ENCODE measurements around the gene SMC3.
"Not testable (repeated sequence)": the region's sequence is repeated elsewhere in the genome, so short reads cannot be mapped to it uniquely, and the experiment has no call there.

The SMC3 gene

GRCh38 chr10:110629680-110630191, 62.2 kb downstream of the SMC3 start:
- no peak for DNase-seq

DNA sequence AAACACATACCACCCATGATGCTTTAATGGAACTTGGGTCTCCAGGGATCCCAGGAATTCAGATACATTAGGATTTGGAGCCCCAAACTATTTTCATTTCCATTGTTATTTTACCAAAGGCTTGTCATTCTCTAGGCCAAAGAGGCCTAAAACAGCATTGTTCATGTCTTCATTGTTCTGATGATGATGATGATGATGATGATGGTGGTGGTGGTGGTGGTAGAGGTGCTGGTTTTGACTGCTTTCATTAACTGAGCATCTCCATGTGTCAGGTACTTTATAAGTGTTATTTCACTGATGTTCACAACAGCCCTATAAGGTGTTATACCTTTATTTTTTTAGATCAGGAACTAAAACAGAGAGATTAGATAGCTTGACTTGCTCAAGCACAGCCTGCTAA, 64.4 kb downstream of the SMC3 start:
- no peak for DNase-seq

- no peak for DNase-seq
Measured at GRCh38 chr10:110632591-110633215, 65.2 kb downstream of the SMC3 start.

GRCh38 chr10:110634527-110635209, 67.2 kb downstream of the SMC3 start:
- peak; percentile 26 for DNase-seq

DNA sequence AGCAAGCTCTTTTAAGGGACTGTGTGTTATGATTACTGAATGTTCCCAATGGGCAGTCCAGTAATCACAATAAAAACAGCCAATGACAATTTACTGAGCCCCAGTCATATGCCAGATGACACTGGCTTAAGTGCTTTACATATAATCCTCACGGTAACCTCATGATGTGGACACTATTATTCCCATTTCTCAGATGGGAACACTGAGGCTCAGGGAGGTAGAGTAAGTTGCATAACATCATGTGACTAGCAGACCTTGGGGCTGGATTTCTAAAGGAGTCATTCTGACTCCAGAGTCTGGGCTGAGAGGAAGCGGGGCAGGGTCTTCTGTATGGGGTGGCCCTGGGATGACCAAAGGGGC, 69.1 kb downstream of the SMC3 start:
- DNase-seq = no peak

GRCh38 chr10:110636932-110637557, 69.5 kb downstream of the SMC3 start:
- DNase-seq = no peak

GRCh38 chr10:110637558-110638053, 70.1 kb downstream of the SMC3 start:
- DNase-seq = no peak

GRCh38 chr10:110638319-110638718, 70.8 kb downstream of the SMC3 start:
- DNase-seq = no peak

DNA sequence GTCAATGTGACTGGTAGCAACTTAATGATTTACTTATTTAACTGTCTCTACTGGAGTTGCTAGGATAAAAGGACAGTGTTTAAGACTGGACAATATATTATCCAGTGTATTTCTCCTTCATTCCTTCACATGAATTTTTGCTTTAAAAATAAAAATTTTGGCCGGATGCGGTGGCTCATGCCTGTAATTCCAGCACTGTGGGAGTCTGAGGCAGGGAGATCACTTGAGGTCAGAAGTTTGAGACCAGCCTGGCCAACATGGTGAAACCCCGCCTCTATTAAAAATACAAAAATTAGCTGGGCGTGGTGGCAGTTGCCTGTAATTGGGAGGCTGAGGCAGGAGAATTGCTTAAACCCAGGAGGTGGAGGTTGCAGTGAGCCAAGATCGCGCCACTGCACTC, 71.6 kb downstream of the SMC3 start:
- DNase-seq = not testable (repeated sequence)

- DNase-seq = not testable (repeated sequence)
Measured at GRCh38 chr10:110639858-110640257, 72.4 kb downstream of the SMC3 start.

GRCh38 chr10:110641256-110641655, 73.8 kb downstream of the SMC3 start:
- no peak for DNase-seq

DNA sequence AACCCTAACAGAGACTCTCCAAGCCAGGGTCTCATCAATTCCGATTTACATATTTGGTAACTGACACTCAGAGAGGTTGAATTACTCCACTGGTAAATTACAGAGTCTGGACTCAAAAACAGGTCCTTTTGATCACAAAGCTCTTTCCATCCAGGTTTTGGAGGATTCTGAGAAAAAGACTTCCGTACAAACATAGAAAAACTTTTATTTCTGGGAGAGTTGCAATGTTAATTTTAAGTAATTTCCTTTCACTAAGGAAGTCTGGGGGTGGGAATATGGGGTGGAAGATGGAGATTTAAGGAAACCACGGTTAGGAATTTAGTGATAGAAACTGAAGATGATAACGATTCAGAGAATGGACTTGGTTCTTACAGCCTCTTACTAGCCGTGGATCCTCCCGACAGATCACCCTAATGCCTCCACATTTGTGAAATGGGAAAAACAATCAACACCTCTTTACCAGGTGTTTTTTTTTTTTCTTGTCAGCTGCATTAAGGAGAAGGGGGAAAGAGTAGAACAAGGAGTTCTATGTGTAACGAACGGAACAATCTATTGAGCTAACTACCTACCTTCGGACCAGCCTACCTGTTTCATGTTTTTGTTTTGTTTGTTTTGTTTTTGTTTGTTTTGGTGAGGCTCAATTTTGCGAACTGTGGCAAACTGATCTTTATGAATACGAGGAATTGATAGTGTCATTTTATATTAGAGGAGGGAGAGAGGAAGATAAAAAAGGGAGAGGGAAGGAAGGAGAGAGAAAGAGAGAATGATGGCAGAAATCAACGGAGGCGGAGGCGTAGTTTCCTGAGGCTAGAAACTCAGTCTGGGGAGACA, 74.9 kb downstream of the SMC3 start:
- no peak for DNase-seq

DNA sequence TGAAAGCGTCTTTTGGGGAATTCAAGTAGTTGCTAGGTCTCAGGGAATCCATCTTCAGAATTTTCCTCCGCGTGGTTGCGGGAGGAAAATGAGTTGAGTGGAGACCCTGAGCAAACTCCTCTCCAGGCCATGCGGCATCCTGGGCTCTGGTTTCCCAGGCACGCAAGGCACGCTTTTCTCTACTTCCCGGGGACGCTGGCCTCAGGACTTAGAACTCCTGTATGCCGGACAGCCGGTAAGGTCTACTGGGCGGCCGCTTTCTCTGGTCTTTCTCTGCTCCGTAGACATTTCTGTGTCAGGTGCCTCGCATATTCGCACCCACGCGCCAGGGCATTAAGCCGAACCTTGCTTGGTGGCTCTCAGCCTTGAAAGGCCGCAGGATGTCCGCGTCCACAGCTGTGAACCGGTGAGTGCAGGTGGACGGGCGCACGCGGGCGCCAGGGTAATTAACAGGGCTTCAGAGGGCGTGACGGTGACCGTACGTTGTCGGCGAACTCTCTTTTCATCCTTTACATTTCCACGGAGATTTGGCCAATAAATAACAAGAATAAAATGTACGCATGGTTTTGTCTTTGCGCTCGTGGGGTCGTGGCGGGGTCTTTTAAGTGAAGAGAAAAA, 75.6 kb downstream of the SMC3 start:
- DNase-seq = no peak

DNA sequence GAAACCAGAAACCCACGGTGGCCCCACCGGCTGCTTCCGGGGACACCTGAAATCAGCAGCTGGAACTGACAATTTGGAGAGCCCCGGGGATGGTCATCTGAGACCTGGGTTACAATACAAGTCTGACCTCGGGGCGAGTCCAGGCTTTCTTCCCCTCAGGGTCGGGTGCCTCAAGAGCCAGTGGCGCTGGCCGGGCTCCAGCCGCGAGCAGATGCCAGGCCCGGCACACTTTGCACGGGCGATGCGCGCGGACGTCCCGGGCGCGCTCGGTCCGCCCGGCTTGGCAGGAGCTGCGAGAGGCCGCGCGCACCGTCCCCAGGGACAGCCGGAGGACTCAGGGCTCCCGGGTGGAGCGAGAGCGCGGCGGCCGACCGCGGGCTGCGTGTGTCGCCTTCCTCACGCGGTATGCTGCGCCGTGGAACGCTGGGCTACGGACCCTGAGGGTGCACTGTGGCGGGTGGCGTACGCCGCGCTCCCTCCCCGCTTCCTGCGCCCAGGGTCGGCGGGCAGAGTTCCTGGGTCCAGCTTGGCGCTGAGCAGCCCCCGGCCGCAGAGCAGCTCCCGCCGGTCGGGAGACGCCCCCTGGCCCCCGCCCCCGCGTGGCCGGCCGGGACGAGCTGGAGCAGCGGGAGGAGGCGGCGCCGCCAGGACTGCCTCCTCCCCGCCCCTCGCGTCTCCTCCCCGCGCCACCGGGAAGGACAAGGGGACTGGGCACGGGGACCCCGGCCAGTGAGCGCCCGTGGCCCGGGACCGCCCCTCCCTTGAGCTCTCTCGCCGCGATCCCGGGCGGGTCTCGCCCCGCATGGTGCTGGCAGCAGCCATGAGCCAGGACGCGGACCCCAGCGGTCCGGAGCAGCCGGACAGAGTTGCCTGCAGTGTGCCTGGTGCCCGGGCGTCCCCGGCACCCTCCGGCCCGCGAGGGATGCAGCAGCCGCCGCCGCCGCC, 76.4 kb downstream of the SMC3 start, which contains the start of gene RBM20:
Gene RBM20, plus strand, starts transcription at position 684 of the 945 bp plus-strand sequence. Its CDS starts 119 bp downstream, at position 803.
- DNase-seq = no peak

- no peak for DNase-seq
Measured at GRCh38 chr10:110644598-110645462, 77.3 kb downstream of the SMC3 start.

- DNase-seq = no peak
Measured at GRCh38 chr10:110646417-110647135, 79.1 kb downstream of the SMC3 start.

DNA sequence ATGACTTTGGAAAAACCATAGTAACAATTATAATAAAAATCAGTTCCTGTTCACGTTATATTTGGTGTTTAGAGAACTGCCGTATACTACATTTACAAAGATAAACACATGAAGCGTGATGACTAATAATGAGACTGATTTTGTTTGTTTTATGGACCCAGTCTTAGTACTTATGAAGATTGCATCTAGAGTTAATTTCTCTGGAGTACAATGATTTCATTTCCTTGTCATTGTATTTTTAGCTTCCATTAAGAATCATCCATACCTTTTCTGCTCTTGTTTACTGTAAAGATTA, 79.6 kb downstream of the SMC3 start:
- DNase-seq = no peak

DNA sequence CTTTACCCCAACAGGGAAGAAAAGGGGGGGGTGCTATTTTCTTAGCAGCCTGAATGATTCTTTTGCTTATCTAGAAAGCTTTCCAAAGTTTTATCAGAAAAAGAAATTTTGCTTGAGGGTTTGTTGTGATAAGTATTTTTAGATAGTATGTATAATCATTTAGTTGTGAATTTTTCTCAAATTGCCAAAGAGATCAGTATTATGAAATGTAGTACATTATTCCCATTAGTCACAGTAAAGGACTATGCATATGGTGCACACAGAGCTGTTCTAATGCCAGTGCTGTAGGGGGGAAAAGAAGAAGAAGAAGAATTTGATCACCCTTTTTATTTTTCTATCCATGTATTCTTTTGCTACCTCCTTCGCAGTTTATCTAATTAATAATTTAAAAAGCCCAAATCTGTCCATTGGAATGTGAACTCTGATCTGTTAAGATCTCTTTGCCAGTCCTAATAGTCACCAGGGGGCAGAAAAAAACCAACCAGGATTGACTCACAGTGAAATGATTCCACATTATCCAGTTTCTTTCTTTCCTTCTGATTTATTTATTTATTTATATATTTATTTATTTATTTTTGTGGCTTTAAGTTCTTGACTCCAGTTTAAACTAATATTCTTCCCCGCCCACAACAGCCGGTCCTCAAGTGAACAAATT, 81.3 kb downstream of the SMC3 start:
- DNase-seq = no peak
